Skin of body (tissue), 2 donors: ENCODE results near the gene FAM180A. TPM values are rescaled to one million over a fixed set of nuclear protein-coding genes. Genes with fewer than 3 reads are reported as not detected.

Experiments used
- DNase-seq: peaks from one replicate; lab custom pipeline; 2025; lab: John Stamatoyannopoulos, UW
- total RNA-seq: library from RNA; depleted of rRNA; stranded (reverse); fragments of >200 nt; gene quantifications from one replicate; pipeline ENCODE4 v1.2.3, GENCODE V29; 2014

Gene FAM180A
- total RNA-seq, 1 donor from 2014 or later: 2.8 TPM

DNA sequence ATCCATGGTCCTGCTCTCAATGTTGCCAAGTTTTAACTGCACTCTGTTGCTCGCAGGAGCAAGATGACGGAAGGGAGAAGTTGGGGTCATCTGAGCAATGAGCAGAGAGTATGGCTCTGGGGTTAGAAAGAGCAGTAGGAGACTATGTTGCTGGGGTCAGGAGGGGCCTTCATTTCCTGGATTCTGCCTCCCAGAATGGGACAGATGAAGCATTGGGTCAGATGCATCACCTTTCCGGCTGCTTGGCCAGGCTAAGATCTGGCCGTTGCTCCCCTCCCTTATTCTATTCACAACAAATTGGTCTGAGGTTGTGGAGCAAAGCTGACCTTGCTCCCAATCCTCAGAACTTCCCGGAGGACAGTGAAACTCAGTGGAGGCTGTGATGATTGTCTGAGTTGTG, 63.9 kb downstream of the FAM180A start:
- no peak for DNase-seq

- no peak for DNase-seq
Measured at GRCh38 chr7:135684136-135684535, 64.5 kb downstream of the FAM180A start.

DNA sequence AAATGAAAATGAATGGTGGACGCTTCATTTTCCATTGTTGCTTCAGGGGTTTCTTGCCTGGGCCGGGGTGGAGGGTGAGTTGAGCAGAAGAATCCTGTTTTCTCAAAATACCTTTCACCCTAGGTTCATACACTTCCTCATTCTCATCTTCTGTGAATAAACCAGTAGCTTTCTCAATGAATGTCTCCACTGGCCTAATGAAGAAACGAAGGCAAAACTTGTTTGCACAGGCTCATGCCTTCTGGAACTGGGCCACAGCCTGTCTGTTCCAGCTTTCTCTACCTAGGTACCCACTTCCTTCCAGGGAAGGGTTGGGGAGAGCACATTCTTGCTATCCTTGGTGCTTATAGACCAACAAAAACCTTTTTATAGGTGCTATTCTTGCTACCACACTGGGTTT, 65.0 kb downstream of the FAM180A start:
- no peak for DNase-seq

DNA sequence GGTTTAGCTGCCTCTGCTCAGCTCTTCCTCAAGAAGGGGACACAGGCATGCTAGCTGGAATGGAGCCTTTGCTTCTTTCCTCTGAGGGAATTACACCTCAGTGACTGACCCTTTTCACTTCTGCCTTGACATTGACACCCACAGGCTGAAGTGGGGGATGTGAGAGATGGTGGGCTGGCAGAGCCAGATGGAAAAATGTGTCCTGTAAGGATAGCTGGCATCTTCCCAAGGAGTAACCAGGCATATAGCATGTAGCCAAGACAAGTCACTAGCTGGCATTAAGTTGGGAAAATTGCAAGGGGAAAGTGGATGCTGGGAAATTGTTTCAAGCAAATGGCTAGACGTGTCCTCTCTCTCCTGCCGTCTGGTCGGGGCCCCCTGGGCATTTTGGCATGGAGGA, 66.4 kb downstream of the FAM180A start:
- DNase-seq: no peak

- DNase-seq: no peak
Measured at GRCh38 chr7:135681762-135682161, 66.9 kb downstream of the FAM180A start.

Other genes with a start within 250 kb of the FAM180A start
- gene CNOT4, start 238.7 kb downstream of the FAM180A start, total RNA-seq: 23.1 TPM
- gene NUP205, start 190.9 kb downstream of the FAM180A start, total RNA-seq: 35.5 TPM
- 18.6 TPM for gene STMP1, start 86.3 kb downstream of the FAM180A start, total RNA-seq
- gene SLC13A4, start 20.6 kb downstream of the FAM180A start, total RNA-seq: 0.10 TPM
- gene MTPN, start 228.5 kb upstream of the FAM180A start, total RNA-seq: 76.2 TPM